HG03571 (cell line): ENCODE measurements around the gene GRIN1.

ENCODE experiments used
- ATAC-seq: cut with Tn5 transposase; IDR thresholded peaks from one replicate; pipeline ENCODE4 v1.9.1; 2021; ENCODE audit not compliant: unreplicated experiment

The GRIN1 gene

GRCh38 chr9:137161558-137162486 is 22.9 kb downstream of the GRIN1 start:
- ATAC-seq: no peak

- ATAC-seq: no peak
Measured at GRCh38 chr9:137162505-137163364, 23.8 kb downstream of the GRIN1 start.

DNA sequence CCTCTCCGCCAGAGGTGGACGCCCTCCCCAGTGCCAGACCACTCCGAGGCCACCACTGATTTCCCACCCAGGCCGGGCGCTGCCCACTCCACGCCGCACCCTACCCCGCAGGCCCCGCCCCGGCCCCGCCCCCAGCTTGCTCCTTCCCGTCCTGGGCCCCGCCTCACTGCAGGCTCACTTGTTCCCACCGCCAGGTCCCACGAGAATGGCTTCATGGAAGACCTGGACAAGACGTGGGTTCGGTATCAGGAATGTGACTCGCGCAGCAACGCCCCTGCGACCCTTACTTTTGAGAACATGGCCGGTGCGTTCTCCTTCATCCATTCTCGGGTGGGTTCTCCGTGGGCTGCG is 24.4 kb downstream of the GRIN1 start:
- ATAC-seq: no peak

- ATAC-seq: no peak
Measured at GRCh38 chr9:137163805-137164204, 24.9 kb downstream of the GRIN1 start.

DNA sequence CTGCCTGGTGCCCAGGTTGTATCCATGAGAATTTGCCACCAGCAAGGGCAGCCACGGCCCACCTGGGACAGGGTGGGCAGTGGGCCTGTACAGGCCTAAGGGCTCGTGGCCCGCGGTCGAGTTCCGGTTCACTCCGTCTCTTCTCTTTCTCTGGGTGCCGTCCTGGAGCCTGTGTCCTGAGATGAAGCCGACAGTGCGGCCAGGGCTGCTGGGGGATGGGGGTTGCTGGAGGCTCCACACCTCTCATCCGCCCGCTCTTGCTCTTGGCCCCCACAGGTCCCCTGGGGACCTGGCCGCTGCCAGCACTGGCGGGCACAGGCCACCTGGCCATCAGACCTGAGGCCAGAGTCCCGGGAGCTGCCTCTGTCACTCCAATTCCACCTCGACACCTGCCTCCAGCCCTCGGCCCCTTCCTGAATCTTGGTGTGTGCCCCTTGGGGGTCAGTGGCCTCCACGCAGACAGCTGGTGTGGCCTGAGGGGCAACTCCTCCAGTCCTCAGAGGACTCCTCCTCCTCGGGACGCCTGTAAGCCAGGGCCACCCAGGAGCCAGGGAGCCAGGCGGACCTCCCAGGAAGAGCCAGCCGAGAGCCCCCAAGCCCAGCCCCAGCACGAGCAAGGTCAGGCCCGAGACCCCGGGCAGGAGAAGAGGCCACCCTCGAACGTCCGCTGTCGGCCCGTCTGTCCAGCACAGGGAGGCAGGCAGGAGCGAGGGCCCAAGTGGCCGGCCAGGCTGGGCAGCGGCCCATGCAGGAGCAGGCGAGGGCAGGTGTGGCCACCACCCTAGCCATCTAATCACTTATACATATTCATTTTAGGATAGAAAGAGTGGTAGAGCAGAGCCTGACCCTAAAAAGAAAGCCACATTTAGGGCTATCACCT is 25.7 kb downstream of the GRIN1 start:
- ATAC-seq: no peak

DNA sequence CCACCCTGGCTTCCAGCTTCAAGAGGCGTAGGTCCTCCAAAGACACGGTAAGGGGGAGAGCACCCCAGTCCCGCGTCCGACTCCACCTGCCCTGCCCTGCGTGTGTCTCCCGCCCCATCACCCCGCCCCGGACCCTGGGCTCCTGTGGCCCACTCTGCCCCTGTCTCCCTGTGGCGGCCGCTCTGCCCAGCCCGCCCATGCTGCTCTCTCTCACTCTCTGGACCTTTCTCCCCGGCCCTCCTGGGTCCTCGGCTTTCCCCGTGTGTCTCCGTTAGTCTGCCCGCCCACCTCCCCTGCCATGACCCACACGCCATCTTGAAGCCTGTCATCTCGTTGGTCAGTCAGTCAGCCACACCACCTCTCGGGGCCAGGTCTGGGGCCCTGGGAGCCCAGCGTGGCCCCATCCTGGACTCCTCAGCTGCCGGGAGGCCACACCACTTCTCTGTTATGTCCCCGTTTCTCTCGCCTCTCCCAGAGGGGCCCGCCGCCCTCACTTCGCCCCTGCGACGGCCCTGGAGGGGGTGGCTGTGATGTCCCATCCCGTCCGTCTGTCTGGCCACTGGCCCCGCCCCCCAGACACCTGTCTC is 26.4 kb downstream of the GRIN1 start:
- no peak for ATAC-seq

- no peak for ATAC-seq
Measured at GRCh38 chr9:137166380-137167229, 27.7 kb downstream of the GRIN1 start.

DNA sequence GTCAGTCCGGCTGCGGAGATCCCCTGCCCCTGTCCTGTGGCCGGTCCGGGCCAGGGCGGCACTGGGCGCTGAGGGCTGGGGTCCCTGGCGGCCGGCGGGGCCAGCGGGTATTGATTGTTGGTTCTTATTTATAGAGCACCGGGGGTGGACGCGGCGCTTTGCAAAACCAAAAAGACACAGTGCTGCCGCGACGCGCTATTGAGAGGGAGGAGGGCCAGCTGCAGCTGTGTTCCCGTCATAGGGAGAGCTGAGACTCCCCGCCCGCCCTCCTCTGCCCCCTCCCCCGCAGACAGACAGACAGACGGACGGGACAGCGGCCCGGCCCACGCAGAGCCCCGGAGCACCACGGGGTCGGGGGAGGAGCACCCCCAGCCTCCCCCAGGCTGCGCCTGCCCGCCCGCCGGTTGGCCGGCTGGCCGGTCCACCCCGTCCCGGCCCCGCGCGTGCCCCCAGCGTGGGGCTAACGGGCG is 28.4 kb downstream of the GRIN1 start:
- no peak for ATAC-seq

GRCh38 chr9:137167747-137168572 is 29.0 kb downstream of the GRIN1 start:
- ATAC-seq: no peak

DNA sequence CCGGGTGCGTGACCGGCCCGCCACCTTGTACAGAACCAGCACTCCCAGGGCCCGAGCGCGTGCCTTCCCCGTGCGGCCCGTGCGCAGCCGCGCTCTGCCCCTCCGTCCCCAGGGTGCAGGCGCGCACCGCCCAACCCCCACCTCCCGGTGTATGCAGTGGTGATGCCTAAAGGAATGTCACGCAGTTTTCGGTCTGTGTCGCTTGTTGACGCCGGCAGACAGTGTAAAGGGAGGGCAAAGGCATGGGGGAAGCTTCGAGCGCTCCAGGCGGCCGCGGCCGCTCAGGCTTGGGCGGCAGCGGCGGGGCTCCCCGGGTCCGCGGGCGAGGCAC is 29.6 kb downstream of the GRIN1 start:
- no peak for ATAC-seq

DNA sequence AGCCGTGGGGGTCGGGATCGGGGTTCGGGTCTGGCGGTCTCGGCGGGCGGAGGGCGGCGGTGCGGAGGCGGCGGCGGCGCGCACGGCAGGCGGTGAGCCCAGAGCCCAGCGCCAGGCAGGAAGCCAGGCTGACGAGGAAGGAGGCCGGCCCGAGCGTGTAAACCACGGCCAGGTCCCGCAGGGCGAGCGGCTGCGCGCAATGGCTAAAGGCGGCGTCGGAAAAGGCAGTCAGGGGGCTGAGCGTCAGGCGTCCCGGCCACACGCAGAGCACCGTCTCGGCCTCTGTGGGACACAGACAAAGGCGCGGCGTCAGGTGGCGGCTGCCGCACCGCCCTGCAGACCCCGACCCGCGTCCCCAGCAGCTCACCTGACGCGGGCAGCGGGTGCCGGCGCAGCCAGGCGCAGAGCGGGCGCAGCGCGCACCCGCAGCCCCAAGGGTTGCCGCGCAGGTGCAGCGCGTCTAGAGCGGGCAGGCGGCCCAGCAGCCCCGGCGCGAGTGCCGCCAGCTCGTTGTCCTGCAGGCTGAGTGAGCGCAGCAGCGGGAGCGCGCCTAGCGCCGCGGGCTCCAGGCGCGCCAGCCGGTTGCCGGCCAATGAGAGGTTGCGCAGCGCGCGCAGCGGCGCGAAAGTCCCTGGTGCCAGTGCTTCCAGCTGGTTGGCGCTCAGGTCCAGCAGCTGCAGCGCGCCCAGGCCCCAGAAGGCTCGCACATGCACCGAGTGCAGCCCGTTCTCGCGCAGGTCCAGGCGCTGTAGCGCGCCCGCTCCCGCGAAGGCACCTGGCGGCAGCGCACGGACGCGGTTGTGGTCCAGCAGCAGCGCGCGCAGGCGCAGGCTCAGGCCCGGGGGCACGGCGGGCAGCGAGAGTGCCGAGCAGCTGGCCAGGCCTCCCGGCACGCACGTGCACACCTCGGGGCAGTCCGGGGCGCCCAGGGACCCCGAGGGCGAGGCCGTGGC is 30.2 kb downstream of the GRIN1 start:
- no peak for ATAC-seq

DNA sequence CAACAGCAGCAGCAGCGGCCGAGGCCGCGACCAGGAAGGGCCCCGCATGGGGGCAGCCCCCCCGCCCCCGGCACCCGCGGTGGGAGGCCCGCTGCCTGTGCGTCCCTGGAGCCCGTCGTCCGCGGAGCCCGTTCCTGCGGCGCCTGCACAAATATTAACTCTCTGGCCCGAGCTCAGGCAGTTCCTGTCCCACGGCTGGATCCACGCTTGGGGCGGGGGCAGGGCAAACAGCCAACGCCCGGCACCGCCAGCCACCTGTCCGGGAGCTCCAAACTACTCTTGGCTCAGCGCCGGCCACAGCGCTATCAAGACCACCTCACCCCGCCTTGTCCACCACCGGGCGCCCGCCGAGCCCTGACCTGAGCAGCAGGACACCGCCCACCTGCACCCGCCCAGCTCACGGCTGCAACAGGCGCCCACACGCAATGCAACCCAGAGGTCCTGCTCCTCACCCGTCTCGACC is 31.0 kb downstream of the GRIN1 start, which contains the start of gene LRRC26:
LRRC26 (minus strand) TSS at position 156 of the 463 bp plus-strand sequence; CDS start at position 48, 108 bp downstream.
- no peak for ATAC-seq

GRCh38 chr9:137170486-137171148 is 31.7 kb downstream of the GRIN1 start:
- no peak for ATAC-seq

- ATAC-seq: no peak
Measured at GRCh38 chr9:137171149-137171900, 32.4 kb downstream of the GRIN1 start.

- ATAC-seq: no peak
Measured at GRCh38 chr9:137172901-137173795, 34.2 kb downstream of the GRIN1 start.
